NCI-H2081 treated with DMSO at 0.1 percent for 48 hours (cell line): ENCODE measurements around the gene AKT2.

Experiments
- DNase-seq: peaks from one replicate; lab custom pipeline; 2025; lab: John Stamatoyannopoulos, UW

The AKT2 gene

GRCh38 chr19:40273469-40274360 lies 11.4 kb downstream of the AKT2 start:
- no peak for DNase-seq

- DNase-seq, result no peak
These were observed 12.9 kb downstream of the AKT2 start for GRCh38 chr19:40272261-40272660.

- DNase-seq, result no peak
These were observed 13.4 kb downstream of the AKT2 start for GRCh38 chr19:40271706-40272105.

- no peak for DNase-seq
These were observed 14.6 kb downstream of the AKT2 start for GRCh38 chr19:40270362-40271089.

GRCh38 chr19:40269216-40269940 lies 15.8 kb downstream of the AKT2 start:
- DNase-seq, result no peak

GRCh38 chr19:40267601-40267997 lies 17.5 kb downstream of the AKT2 start:
- no peak for DNase-seq

- DNase-seq, result no peak
These were observed 18.1 kb downstream of the AKT2 start for GRCh38 chr19:40266912-40267600.

GRCh38 chr19:40266119-40266518 lies 19.0 kb downstream of the AKT2 start:
- peak; percentile 56 for DNase-seq

GRCh38 chr19:40265763-40266099 lies 19.4 kb downstream of the AKT2 start:
- no peak for DNase-seq

- DNase-seq, result no peak
These were observed 19.9 kb downstream of the AKT2 start for GRCh38 chr19:40265055-40265762.

GRCh38 chr19:40264314-40265054 lies 20.7 kb downstream of the AKT2 start:
- no peak for DNase-seq

GRCh38 chr19:40263440-40264313 lies 21.5 kb downstream of the AKT2 start:
- no peak for DNase-seq

- DNase-seq, result no peak
These were observed 22.7 kb downstream of the AKT2 start for GRCh38 chr19:40262422-40262821.

GRCh38 chr19:40261631-40262030 lies 23.5 kb downstream of the AKT2 start:
- DNase-seq, result no peak

- no peak for DNase-seq
These were observed 28.0 kb downstream of the AKT2 start for GRCh38 chr19:40257096-40257517.

- DNase-seq, result no peak
These were observed 28.6 kb downstream of the AKT2 start for GRCh38 chr19:40256512-40256911.

GRCh38 chr19:40255619-40256166 lies 29.5 kb downstream of the AKT2 start:
- no peak for DNase-seq

GRCh38 chr19:40254714-40255418 lies 30.3 kb downstream of the AKT2 start:
- no peak for DNase-seq

- no peak for DNase-seq
These were observed 31.5 kb downstream of the AKT2 start for GRCh38 chr19:40253611-40254092.
